ENCODE measurements around the gene PAMR1.

Gene PAMR1

GRCh38 chr11:35389897-35390465 lies 135.4 kb downstream of the PAMR1 start:
- no peak overlapping the region for H3K4me3 ChIP-seq (ENCODE audit: low read depth, low read length)
- no peak for TF ChIP-seq CTCF (IDR thresholded peaks at IDR 0.05; ENCODE audit: control insufficient read depth, extremely low read depth, insufficient read depth)
- peak; percentile 79 for DNase-seq (ENCODE audit: low read depth)

- no peak for DNase-seq (ENCODE audit: low read depth)
- TF ChIP-seq CTCF (IDR thresholded peaks at IDR 0.05; ENCODE audit: control insufficient read depth, extremely low read depth, insufficient read depth), result no peak
- no peak overlapping the region for H3K4me3 ChIP-seq (ENCODE audit: low read depth, low read length)
Measured at GRCh38 chr11:35389112-35389511, 136.3 kb downstream of the PAMR1 start.

- TF ChIP-seq CTCF (IDR thresholded peaks at IDR 0.05; ENCODE audit: control insufficient read depth, extremely low read depth, insufficient read depth), result no peak
- no peak for DNase-seq (ENCODE audit: low read depth)
- H3K4me3 ChIP-seq (ENCODE audit: low read depth, low read length), result no peak overlapping the region
Measured at GRCh38 chr11:35388061-35388460, 137.4 kb downstream of the PAMR1 start.

GRCh38 chr11:35387111-35387982 lies 138.1 kb downstream of the PAMR1 start:
- no peak for DNase-seq (ENCODE audit: low read depth)
- TF ChIP-seq CTCF (IDR thresholded peaks at IDR 0.05; ENCODE audit: control insufficient read depth, extremely low read depth, insufficient read depth), result peak; percentile 56
- H3K4me3 ChIP-seq (ENCODE audit: low read depth, low read length), result no peak overlapping the region

- no peak for DNase-seq (ENCODE audit: low read depth)
- H3K4me3 ChIP-seq (ENCODE audit: low read depth, low read length), result no peak overlapping the region
- no peak for TF ChIP-seq CTCF (IDR thresholded peaks at IDR 0.05; ENCODE audit: control insufficient read depth, extremely low read depth, insufficient read depth)
Measured at GRCh38 chr11:35383953-35384352, 141.5 kb downstream of the PAMR1 start.

Data from LNCaP clone FGC (cell line).